COR-L47 (cell line): Measurements from ENCODE around the gene TBC1D8.
"Not testable (repeated sequence)": the region's sequence is repeated elsewhere in the genome, so short reads cannot be mapped to it uniquely, and the experiment has no call there.

Source experiments
- DNase-seq: peaks from one replicate; lab custom pipeline; 2025; lab: John Stamatoyannopoulos, UW

The TBC1D8 gene

DNA sequence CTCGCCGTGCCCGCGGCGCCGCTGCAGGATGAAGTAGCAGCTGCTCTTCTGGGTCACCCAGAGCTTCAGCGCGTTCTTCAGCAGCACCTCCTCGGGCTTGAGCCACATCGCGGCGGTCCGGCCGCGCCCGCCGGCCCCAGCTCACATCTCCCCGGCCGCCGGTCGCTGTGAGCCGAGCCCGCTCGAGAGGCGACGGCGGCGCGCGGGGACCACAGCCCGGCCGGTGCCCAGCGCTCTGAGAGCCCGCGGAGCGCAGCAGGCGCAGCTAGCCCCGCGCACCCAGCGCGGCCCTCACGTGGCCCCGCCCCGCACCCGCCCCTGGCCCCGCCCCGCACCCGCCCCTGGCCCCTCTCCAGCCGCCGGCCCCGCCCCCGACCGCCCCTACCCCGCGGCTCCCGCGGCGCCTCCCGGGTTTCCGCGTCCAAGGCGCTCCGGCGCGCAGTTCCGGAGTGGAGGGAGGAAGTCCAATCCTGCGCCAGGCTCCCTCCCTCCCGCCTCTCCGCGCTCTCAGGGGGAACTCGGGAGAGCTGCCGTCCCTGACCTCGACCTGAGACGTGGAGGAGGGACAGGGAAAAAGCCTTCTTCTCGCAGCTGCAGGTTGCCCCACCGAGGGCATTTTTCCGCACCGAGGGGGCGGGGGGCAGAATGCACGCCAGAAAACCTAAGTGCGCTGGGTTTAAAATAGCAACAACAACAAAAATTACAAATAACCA lies at the start of gene TBC1D8:
TSS of gene TBC1D8 (minus strand) at position 237 of the 713 bp plus-strand sequence. CDS start at position 108, 129 bp downstream.
- peak; percentile 88 for DNase-seq

DNA sequence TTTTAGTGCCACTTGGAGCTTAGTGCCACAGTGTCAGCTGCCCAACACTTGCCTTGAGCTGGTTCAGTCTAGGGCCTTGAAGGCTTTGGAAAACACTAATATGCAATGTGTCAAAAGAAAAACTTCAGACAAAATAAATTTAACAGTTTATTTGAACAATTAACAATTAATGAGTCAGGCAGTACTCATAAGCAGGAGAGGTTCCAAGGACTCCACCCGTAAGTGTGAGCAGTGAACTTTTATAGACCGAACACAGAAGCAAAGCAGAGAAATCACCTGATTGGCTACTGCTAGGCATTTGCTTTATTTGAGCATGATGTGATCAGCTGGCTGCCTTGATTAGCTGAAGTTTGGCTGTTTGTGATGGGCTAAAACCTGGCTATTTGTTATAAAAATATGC lies 49.5 kb upstream of the TBC1D8 start:
- no peak for DNase-seq

DNA sequence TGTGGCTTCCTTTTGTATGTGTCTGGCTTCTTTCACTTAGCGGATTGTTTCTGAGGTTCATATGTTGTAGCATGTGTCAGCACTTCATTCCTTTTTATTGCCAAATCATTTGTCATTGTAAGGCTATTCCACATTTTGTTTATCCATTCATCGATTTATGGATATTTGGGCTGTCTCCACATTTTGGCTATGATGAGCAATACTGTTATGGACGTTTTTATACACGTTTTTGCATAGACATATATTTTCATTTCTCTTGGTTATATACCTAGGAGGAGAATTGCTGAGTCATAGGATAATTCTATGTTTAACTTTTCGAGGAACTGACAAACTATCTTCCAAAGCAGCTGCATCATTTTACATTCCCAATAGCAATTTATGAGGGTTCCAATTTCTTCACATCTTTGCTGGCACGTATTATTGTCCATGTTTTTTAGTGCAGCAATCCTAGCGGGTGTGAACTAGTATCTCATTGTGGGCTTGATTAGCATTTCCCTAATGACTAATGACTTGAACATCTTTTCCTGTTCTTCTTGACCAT lies 48.1 kb upstream of the TBC1D8 start:
- no peak for DNase-seq

DNA sequence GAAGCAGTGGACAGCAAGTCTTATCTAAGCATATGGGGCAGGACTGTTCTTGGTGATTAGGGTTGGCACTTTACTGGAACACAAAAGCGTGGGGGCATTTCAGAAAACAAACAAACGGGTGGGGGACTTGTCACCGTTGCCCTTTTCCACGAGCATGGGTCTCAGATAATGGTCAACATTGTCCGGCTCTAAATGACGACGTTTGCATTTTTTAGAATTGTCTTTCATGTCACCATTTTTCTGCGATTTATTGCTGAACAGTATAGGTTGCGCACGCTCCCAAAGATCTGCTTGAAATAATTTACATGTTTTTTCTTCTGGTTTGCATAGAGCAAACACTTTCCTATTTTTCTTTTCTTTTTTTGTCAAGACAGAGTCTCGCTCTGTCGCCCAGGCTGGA lies 46.6 kb upstream of the TBC1D8 start:
- no peak for DNase-seq

DNA sequence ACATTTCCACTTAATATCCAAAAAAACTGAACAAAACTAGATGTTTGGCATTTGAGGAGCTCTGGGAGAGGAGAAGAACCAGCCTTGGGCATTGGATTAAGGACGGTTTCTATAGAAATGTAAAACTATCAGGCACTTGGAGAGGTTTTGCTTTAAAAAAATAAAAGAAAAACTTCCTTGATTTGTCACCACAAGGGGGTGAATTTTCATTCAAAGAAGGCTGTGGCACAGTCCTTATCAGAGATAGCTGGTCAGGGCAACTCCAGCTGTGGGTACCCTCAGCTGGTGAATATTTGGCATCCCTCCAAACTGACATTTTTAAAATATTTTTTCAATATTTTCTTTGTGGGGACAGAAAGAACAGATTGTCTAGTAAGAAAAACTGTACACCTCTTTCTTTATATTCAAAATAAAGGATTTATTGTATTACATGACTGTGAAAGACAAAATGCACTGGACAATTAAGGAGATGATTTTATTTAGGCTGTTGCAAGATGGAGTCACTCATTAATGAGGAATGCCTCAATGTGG lies 46.1 kb upstream of the TBC1D8 start:
- no peak for DNase-seq

GRCh38 chr2:101195871-101196661 lies 44.9 kb upstream of the TBC1D8 start:
- DNase-seq, result no peak

GRCh38 chr2:101193033-101193626 lies 41.9 kb upstream of the TBC1D8 start:
- no peak for DNase-seq

DNA sequence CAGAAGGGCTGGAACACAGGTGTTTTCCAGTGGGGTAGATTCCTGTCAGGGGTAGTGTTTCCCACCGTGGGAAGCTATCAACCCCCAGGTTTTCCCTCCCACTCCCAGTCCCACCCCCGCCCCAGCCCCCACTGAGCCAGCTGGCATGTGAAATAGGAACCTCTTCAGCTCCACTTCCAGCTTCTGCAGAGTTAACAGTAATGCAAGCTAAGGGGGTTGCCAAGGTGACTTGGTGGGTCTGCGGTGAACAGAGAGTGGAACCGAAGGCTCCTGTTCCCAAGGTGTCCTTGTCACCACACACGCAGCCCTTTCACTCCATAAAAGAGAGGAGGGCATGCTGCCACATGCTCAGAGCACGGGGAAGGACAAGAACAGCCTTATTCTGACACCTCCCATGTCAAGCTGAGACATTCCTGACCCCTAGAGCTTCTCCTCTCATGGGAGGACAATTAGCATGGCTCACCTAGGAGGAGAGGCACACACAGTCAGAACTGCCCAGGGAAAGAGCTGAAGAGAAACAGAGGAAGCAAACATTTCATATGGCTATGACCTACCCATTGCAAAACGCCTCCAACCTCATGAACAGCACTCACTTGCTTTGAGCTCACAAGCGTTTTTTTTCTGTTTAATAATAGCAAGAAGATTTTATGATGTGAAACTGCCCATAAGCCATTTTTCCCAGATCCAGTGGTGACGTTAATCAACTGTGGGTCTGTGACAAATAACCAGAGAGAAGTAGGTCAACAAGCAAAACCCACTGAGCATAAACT lies 39.8 kb upstream of the TBC1D8 start:
- DNase-seq, result no peak

DNA sequence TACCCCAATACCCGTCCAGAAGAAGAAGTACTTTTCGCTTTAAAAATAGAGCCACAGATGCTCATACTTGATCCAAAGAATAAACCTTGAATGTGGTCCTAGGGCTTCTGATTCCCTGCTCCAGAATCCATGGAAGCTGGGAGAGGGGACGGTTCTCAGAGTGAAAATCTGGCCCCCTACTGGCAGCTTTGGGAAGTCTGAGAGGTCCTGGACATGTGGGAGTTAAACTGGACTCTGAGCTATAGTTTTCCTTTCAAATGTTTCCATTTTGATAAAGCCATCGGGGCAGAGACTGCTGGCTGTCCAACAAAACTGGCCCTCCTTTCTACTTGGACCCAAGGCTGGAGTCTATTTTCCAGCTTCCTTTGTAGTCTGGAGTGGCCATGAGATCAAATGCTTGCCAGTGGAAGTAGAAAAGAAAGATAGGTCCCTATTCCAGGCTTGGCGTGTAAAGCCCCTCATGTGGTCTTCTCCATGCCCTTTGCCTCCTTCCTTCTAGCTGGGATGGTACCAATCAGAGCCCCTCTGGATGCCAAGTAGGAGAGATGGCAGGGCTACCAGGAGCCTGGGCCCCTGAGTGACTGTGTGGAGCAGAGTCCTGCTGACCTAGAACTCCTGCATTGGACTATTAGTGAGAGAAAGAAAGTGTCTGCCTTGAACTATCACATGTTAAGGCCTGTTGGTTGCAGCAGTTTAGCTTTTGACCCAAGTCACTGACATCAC lies 37.7 kb upstream of the TBC1D8 start:
- DNase-seq, result no peak

- no peak for DNase-seq
Observed at GRCh38 chr2:101187131-101187530, 35.9 kb upstream of the TBC1D8 start.

DNA sequence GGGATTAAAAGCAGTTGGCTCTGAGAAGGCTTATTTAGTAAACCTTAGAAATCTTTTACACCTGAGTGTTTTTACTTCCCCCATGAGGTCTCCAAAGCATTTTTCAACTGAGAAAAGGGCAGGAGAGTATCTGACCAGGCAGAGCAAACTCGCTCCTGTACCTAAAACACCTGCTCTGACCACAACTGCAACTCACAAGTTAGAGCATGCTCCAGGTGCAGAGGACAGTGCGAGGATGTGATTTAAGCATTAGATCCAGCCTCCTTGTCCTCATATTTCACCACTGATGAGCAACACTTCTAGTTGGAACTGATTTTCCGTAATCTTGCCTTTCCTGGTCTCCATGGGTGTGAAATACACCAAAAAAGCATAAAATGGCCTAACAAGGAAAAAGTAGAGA lies 34.5 kb upstream of the TBC1D8 start:
- DNase-seq, result no peak

DNA sequence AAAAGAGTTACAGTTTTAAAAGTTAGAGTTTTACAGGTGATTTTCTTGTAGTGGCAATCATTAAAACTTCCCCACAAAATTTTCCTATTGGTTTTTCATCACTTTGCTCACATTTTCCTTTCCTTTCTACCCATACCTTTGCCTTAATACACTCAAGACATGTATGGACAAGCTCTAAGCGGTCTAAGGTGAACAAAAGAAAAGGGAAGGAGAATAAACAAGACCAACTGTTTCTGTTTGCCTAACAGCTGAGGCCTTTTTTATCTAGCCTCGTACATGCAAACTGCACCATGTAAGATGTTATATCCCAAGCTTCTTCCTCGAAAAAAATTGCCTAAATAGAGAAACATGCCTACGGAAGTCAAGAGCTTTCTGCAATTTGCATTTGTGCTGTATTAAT lies 33.9 kb upstream of the TBC1D8 start:
- no peak for DNase-seq

- DNase-seq, result no peak
Observed at GRCh38 chr2:101179982-101180381, 28.8 kb upstream of the TBC1D8 start.

- DNase-seq, result no peak
Observed at GRCh38 chr2:101176803-101177202, 25.6 kb upstream of the TBC1D8 start.

GRCh38 chr2:101175991-101176390 lies 24.8 kb upstream of the TBC1D8 start:
- no peak for DNase-seq

GRCh38 chr2:101173707-101174295 lies 22.6 kb upstream of the TBC1D8 start:
- no peak for DNase-seq

DNA sequence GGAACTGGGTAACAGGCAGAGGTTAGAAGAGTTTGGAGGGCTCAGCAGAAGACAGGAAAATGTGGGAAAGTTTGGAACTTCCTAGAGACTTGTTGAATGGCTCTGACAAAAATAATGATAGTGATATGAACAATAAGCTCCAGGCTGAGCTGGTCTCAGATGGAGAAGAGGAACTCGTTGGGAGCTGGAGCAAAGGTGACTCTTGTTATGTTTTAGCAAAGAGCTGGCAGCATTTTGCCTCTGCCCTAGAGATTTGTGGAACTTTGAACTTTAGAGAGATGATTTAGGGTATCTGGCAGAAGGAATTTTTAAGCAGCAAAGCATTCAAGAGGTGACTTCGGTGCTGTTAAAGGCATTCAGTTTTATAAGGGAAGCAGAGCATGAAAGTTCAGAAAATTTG lies 18.6 kb upstream of the TBC1D8 start:
- DNase-seq, result not testable (repeated sequence)

DNA sequence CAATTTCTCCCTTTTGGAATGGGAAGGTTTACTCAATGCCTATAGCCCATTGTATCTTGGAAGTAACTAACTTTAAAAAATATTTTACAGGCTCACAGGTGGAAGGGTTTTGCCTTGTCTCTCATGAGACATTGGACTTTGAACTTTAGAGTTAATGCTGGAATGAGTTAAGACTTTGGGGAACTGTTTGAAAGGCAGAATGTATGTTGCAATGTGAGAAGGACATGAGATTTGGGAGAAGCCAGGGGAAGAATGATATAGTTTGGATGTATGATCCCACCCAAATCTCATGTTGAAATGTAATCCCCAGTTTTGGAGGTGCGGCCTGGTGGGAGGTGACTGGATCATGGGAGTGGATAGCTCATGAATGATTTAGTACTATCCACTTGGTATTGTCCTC lies 17.5 kb upstream of the TBC1D8 start:
- DNase-seq, result no peak

- DNase-seq, result not testable (repeated sequence)
Observed at GRCh38 chr2:101167532-101167931, 16.4 kb upstream of the TBC1D8 start.

GRCh38 chr2:101164021-101164420 lies 12.8 kb upstream of the TBC1D8 start:
- DNase-seq, result no peak
